ENCODE results near the gene LGALS9.
"Not testable (repeated sequence)": the region's sequence is repeated elsewhere in the genome, so short reads cannot be mapped to it uniquely, and the experiment has no call there.

LGALS9 gene

DNA sequence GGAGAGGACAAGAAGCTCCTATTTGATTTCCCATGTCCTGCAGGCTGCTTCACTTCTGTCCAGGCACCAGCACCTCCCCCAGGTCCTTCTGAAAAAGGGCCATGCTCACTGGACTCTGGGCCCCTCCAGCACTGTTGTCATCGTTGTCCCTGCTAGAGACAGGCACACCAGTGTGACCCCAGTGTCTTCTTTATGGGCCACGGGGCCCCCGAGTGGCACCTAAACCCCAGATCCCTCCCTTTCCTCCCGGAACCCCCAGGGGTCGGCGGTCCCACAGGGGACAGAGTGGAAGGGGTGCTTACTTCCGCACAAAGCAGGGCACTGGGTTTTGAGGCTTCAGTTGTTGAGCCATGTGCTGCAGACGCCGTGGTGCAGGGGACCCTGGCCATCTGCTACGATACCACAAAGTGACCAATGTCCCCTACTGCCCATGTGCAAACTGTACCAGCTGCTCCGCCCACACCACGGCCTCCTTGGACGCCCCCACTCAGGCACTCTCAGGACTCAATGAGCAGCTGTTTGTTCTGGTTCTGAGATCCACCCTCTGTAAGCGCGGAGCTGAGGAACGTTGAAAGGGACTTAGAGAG lies 24.6 kb downstream of the LGALS9 start:
- not testable (repeated sequence) for DNase-seq

DNA sequence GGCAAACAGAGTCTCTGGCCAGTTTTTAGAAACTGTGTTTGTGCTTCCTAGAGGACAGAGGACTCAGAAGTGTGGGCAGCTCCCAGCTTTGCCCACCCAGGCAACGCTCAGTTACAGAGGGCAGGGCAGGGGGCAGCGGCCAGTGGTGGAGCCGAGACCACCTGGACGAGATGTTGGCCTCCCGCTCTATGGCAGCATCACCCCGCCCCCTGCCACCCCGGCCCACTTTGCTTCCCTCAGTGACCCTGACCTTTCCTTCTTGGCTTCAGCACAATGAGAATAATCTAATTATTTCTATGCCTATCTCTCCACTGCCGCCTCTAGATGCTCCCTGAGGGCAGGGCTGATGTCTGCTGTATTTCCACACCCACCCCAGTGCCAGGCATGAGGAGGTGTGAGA lies 25.6 kb downstream of the LGALS9 start:
- not testable (repeated sequence) for DNase-seq

DNA sequence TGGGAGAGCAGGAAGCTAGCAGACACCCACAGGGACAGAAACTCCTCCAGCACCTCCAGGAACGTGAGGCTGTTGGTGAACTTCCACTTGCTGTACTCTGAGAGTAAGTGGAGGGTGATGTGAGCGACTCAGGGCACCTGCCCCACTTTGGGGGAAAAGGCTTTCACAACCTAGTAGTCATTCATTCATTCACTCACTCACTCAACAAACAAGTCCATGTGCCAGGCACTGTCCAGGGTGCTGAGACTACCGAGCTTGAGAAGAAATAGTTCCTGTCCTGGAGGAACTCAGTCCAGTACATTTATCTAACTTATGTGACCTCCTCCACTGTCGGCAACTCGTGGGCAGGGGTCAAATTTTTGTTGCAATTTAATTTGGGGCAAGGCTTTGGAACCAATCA lies 26.6 kb downstream of the LGALS9 start:
- DNase-seq, result peak; percentile 77

DNA sequence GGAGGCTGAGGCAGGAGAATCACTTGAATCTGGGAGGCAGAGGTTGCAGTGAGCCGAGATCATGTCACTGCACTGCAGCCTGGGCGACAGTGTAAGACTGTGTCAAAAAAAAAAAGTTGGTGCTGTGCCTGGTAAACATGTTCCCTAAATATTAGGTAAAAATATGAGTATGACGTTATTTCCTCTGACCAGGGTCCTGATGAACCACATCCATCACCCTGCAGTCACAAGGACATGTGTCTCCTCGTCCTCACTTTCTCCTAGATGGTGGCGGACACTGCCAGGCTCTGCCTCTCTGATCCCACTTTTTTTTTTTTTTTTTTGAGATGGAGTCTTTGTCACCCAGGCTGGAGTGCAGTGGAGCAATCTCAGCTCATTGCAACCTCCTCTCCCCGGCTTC lies 28.7 kb downstream of the LGALS9 start:
- no peak for DNase-seq

DNA sequence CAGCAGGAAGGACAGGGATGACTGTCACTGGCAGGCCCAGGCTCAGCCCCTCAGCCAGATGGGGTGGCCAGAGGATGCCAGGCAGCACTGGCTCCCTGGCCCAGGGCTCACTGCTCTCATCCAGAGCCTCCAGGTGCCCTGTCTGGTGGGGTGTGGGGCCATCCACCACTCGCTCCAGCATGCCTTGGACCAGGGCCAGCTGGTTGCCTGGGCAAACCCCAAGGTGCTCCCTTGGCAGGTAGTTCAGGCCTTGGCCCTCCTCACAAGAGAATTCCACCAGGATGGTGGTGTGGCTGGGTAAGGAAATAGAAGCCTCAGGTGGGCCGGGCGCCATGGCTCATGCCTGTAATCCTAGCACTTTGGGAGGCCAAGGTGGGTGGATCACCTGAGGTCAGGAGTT lies 29.4 kb downstream of the LGALS9 start:
- no peak for DNase-seq

DNA sequence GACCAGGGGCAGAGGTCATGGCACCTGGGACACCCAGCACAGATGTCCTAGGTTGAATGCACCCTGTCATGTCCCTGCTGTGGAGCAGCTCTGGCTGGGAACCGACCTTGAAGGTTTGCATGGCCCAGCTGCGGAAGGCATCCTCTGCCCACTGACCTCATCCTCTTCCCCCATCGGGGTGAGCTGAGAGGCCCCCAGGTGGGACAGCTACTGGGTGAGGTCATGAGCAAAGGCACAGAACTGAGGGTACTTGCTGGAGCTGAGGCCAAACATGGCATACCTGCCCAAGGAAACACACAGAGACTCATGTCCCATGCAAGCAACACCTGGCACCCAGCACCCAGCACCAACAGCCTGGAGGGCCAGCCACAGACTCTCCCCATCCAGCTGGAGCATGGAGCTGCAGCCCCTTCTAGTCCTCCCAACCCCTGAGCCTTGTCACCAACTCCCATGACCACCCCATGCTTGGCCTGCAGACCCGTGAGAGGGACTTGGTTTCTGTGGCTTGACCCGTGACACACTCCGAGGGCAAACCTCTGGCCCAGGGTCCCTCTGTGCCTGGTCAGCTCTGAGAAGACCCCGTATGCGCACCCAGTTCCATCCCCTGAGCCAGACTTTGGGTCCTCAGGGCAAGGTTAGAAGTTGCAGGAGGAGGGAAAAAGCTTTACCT lies 33.1 kb downstream of the LGALS9 start:
- no peak for DNase-seq

DNA sequence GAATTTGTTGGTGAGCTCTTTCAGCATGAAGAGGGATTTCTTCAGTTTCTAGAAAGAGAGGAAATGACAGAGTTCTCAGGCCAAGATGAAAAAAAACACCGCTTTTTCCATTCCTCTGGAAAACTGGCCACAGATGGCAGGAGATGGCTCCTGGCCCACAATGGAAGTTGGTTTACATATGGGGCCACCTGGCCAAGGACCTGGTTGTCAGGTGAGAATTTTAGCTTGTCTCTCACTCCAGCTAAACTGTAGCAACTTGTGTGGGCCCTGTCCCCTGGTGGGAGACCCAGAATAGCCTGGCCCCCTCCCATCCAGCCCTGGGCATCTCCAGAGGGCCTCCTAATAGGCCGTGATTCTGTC lies 33.6 kb downstream of the LGALS9 start:
- no peak for DNase-seq

DNA sequence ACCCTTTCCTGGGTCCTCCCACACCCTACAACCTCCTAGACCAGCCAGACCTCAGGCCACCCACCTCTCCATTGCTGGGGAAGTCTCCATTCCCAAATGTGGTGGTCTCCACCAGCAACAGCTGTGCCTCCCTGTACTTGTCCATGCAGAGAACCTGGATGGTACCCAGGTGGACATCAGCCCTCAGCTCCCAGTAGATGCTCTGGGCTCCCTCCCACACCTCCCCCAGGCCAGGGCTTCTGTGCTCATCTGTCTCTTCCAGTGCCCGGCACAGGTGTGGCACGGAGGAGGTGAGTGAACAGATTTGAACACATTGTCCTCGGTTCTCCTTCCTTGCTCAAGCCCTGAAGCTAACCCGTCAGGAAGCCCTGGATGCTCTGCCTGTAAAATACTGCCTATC lies 34.6 kb downstream of the LGALS9 start:
- DNase-seq, result no peak

DNA sequence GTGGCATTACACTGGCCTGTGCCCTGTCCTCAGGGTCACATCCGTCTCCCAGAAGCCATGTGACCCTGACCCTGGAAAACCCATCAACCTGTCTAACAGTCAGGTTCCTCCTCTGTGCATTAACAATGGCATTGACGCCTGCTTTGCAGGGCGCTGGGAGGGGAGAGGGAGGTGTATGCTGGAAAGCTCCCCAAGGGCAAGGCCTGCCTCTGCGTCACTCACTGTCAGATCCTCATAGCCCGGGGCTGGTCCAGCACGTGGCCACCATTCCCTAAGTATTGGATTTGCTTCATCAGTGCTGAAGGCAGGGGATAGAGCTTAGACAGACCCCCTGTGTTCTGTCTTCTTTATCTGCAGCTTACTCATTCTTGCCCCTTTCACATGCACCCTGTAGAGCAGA lies 35.3 kb downstream of the LGALS9 start:
- DNase-seq, result not testable (repeated sequence)

DNA sequence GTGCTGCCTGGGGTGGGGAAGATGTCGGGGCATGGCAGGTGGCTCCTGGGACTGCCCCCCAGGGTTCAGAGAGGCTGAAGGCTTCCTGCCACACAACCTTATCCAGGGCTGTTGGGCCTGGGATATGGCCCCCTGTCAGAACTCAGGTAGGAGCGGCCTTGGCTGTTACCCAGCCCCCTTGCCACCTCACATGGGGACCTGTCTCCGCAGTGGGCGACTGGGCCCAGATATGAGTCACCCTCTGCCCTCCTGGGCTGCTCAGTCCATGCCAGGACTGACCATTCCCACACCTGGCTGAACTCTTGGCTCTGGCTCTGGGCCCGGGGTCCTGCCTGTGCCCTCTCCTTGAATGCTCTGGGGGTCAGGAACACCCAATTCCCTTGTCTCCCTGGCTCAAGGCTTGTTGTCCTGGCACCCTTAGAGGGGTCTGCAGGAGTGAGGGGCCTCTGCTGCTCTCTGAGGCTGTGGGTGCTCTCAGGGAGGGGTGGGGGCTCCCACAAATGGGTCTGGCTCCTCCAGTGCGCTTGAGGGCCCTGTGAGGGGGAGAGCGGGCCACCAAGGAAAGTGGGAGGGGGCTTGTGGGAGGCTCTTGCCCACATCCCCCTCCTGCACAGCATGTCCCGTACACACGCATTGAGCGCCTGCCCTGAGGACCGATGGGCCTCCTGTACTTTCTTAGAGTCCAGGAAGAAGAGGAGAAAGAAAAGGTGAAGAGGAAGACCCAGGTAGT lies 36.0 kb downstream of the LGALS9 start:
- DNase-seq, result peak; percentile 44

DNA sequence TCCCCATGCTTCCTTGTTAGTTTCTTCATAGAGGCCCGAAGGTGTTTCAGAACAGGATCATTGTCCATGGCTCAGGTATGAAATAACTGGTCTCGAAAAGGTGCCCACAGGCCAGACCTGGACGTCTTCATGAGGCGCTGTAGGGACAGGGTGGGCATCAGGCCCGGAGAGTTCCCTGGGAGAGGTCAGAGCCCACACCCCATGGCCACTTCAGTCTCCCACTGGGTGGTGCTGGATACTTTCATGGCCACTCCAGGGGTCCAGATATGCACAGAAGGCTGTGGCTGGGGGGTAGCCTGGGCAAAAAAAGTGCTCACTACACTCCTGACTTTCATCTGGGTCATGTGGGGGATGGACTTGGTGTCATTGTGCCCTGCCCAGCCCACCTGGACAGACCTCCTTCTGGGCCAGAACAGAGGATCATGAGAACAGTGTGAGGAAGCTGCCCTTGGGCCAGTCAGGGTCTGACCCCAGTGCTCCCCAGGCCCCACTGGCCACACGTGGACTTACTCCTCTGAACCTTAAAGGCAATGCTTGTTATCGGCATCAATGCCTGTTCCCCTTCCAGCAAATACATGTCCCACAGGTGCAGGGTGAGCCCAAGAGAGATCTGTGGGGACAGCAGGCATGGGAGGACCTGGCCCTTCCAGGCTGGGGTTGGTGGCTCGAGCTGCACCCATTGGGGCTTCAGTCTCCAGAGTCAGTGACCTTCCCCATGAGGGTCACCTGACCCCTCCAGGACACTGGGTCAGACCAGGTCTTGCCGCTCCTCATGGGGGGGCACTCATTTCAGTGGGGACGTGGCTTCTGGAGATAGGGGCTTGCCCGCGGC lies 36.9 kb downstream of the LGALS9 start:
- DNase-seq, result peak; percentile 47

DNA sequence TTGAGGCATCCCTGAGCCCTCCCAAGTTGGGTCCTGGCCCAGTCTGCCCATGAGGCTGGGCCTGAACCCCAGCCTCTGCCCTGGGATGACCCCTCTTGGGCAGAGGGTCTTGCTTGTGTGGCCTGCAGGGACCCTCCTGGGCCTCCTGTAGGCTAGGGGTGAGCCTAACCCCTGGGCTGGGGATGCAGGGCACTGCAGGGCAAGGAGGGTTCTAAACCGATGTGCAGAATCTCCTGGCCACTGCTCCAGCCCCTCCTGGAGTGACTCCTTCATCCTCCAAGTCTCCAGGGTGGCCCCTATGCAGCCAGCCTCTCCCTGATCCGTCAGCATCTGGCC lies 37.5 kb downstream of the LGALS9 start:
- DNase-seq, result no peak

DNA sequence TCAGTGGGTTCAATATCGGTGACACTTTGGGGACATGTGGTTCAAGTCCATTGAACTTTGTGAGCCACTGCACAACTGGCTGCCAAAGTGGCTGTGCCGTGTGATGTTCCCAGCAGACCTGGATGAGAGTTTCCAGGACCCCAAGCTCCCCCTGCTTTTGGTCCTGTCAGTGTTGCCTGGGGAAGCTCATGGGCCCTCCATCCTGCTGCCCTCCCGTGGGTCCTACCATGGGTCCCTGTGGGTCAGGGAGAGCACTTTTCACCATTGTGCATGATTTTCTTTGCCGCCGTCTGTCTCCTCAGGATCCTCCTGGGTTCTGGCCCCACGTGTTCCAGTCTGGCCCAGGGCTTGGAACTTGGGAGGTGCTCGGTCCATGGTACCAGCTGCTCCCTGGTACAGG lies 38.1 kb downstream of the LGALS9 start:
- peak; percentile 44 for DNase-seq

DNA sequence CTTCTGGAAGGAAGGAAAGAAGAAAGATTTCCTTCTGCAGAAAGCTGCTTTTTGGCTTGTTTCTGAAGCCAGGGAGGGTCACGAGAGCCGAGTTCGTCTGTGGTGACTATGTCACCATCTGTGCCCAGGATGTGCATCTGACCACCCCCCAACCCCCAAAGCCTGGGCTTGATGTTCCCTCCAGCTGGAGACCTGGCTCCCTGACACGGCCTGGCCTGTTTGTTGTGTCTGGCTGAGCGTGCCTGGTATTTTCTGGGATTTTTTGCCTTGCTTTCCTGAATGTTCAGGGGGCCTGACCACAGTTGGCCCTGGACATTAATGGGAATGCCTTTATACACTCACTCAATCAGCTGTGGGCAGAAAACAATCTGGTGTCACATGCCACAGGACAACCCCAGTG lies 38.9 kb downstream of the LGALS9 start:
- no peak for DNase-seq

DNA sequence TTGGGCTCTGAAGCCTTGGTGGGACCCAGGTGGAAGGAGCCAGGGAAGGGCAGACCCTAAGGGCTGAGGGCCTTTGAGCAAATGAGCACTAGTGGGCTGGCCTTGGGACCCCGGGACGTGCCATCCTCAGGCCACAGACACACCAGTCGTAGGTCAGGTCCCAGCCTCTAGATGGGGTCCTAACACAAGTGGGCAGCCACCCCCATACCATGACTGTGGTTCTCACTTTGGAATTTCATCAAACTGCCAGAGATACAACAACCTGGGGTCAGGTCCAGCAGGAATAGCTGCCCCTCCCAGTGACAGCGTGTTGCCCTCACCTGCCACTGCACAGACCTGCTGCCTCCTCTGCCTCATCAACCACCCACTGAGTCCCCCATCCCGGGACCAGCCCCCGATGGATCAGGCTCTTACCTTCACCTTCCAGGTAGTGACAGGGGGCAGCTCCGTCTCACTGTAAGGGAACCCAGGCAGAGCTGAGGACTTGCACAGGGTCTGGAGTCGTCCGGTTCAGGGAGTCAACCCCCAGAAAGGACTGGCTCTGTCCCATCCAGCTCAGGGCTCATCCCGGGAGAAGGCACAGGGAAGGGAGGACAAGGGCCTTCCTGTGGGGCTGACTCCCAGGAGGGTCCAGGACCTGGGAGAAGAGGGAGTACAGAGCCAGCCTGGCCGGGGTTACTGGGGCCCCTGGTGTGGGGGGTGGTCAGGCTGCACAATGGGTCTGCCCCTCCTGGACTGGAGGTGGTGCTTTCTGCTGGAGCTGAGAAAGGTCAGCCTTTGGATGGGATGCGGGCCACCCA lies 40.0 kb downstream of the LGALS9 start:
- DNase-seq, result peak; percentile 49

DNA sequence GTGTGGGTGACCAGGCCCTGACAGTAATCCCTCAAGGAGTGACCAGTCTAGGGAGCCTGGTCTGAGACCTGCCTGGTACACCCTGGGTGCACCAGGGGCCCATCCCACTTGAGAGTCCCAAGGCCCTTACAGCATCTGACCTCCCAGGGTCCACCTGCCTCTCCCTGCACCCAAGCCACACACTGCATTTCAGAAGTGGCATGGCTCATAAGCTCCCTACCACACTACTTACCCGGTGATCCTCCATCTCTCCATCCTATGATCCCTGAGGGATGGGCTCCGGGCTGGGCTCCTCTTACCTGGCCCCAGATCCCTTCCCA lies 40.6 kb downstream of the LGALS9 start:
- no peak for DNase-seq

DNA sequence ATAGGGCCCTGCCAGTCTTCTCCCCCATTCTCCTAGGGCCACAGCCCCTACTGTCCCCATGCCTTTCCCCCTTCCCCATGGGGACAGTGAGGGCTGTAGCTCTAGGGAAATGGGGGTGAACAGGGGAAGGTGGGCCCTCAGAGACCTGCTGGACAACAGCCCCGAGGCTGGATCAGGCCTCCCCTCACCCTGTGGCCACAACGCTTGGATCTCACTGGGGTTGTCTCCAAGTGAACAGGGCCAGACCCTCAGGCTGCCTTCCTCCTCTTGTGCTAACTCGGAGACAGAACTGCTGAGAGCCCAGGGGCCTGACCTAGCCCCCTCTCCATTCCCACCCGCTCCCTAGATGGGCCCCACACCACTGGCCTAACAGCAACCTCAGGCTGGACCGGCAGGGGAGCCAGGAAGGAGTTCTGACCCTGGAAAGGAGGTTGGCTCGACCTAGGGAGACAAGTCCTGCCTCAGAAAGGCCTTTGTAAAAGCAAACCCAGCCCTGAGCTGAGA lies 41.0 kb downstream of the LGALS9 start:
- DNase-seq, result peak; percentile 48

DNA sequence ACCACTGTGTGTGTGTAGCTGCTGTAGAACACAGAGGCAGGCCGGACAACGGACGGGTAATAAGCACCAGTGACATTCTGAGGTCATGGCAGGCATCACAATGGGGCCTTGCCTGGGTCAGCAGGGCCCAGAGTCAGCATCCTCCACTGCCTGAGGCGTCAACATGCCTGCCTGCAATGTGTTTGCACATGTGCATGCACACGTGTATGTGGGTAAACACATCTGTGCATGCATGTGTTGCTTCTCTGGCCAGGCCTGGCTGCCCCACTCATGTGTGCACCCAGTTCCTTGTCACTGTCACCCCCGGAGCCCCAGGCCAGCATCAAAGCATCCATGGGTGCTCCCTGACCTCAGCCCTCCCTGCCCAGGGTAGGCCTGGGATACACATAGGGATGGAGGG lies 43.3 kb downstream of the LGALS9 start:
- DNase-seq, result peak; percentile 48

DNA sequence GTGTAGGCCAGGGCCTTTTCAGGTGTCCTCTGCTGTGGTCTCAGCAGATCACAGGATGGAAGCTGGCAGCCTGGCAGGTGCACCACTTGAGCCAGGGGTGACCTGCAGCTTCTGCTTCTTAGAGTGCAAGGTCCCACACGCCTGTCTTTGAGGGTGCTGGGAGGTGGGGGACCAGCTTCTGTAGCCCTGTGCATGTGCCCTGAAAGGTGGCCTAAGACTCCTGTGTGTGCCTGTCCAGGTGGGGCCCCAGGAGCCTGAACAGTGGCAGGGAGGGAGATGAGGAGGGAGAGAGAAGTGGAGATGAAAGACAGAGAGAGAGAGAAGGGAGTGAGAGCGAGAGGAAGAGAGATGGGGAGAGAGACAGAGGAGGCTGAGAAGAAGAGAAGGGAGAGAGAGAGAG lies 46.2 kb downstream of the LGALS9 start:
- no peak for DNase-seq

DNA sequence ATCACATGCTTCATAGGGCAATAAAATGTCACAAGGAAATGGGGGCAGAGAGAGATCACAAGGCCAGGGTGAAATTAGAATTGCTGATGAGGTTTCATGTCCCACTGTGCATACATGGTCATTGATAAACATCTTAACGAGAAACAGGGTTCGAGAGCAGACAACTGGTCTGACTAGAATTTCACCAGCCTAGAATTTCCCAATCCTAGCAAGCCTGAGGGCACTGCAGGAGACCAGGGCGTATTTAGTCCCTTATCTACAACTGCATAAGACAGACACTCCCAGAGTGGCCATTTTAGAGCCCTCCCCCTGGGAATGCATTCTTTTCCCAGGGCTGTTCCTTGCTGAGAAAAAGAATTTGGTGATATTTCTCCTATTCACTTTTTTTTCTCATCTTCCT lies 55.3 kb downstream of the LGALS9 start:
- not testable (repeated sequence) for DNase-seq

DNA sequence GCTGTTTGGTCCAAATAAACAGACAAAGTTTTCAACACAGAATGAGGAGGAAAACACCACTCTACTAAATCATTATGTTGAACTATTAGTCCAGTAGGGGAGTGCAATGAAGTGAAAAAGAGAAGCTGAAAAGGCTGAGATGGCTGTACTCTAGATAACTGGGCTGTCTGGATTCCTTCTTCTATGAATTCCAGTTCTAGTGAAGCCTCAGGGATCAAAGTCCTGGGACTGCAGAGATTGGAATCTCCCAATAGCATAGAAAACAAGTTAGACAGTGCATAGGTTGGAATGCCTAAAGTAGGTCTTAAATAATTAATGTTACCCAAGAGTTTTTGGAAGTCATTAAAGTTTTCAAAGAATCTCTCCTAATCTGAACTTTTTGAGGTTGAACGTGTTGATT lies 59.9 kb downstream of the LGALS9 start:
- no peak for DNase-seq

DNA sequence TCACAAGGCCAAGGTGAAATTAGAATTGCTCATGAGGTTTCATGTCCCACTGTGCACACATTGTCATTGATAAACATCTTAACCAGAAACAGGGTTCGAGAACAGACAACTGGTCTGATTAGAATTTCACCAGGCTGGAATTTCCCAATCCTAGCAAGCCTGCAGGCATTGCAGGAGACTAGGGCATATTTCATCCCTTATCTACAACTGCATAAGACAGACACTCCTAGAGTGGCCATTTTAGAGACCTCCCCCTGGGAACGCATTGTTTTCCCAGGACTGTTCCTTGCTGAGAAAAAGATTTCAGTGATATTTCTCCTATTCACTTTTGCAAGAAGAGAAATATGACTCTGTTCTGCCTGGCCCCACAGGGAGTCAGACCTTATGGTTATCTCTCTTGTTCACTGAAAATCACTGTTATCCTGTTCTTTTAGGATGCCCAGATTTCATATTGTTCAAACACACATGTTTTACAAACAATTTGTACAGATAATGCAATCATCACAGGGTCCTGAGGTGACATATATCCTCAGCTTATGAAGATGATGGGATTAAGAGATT lies 64.3 kb downstream of the LGALS9 start:
- not testable (repeated sequence) for DNase-seq
